ENCODE results near the gene DNAJC22. TPM values are rescaled to one million over a fixed set of nuclear protein-coding genes. Genes with fewer than 3 reads are reported as not detected.
A peak's percentile ranks its signal among the peaks of the same experiment; 100 is the strongest.
"Not testable (repeated sequence)": the region's sequence is repeated elsewhere in the genome, so short reads cannot be mapped to it uniquely, and the experiment has no call there.

DNAJC22 gene
- polyA plus RNA-seq, 4 donors, result 6.5 to 26.4 (median 17.8) TPM

DNA sequence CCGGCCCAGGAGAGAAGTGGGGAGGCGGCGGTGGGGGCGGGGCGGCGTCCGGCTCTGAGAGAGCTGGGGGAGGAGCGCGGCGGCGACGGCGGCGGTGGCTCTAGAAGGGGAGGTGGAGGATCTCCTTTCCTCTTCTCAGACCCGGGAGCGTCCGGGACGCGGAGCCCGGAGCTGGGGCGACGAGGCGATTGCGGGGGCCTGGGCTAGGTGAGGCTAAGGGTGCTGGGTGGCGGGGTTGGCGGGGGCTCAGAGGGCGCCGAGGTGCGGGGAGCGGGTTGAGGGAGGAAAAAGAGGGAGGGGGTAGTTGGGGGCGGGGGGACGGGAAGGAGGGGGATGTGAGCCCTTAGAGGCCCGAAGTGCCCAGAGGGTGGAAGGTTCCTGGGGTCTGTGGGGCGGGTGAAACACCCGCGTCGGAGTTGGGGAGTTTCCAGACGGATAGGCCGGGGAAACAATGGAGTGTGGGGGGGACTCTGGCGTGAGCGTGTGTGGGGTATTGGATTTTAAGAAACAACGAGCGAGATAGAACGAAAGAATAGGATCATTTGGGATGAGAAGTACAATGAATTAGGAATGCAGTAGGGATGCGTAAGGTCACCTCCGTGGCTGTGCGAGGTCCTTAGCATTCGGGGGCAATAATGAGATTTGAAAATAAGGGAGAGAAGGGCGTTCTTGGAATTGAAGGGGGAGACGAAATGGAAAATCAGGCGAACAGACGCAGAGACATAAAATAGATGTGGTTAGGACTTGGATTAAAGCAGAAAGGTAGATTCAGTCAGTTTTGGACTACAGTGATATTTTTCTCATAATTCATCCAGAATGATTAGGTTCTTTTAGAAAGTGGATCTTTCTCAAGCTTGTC is 20.9 kb downstream of the DNAJC22 start, which contains the start of gene SPATS2:
Gene SPATS2, plus strand, starts transcription at position 82 of the 859 bp plus-strand sequence. CDS start 93,551 bp downstream, outside the sequence.
- peak in 1 of 4 donors; percentile 51 for DNase-seq (ENCODE audit: low read depth in 4 of 4, low spot score in 3 of 4)

DNA sequence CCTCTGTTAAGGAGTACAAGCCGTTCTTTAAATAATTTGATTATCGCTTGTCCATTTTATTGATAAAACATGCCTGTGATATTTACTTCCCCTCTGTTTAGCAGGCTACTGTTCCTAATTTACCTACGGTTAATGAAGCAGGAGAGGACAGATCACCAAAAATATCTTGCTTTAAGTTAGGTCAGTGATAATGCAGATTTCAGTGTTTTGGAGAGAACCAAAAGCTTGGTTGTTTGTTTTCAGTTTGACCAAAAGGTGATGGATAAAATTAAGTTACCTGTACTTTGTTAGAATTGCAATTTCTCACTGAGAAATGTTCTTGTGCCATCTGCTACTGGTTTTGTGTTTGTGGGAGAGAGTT is 21.5 kb downstream of the DNAJC22 start:
- no peak for DNase-seq (ENCODE audit: low read depth in 4 of 4, low spot score in 3 of 4)

DNA sequence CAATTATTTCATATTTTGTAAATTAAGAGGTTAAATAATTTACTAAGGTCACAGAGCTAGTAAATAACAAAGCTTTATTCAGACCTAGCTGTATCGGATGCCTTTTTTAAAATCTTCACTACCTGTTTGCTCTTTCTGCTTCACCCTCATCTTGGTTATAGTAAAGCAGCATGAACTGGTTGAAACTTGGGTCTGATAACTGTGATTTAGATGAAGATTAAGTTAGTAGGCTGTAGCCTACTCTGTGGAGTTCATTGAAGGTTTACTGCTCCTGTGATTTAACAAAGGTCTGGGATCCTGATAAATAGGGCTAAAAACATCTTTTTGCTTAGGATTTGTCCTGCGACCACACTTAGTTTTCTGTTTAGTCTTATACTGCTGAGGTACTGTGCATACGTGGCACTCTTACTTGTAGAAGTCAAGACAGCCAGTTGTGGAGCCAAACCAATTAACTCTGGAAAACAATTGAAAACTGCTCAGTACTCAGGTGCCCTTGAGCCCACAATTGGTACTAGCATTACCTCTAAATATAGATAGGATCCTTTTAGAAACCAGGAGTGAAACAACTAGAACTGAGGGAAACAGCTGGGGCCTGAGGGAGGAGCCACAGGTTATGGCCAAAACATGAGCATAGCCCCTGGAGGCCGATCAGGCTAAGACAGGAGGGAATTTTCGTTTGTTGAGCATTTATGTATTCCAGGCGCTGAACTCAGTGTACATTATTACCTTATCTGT is 22.9 kb downstream of the DNAJC22 start:
- no peak for DNase-seq (ENCODE audit: low read depth in 4 of 4, low spot score in 3 of 4)

DNA sequence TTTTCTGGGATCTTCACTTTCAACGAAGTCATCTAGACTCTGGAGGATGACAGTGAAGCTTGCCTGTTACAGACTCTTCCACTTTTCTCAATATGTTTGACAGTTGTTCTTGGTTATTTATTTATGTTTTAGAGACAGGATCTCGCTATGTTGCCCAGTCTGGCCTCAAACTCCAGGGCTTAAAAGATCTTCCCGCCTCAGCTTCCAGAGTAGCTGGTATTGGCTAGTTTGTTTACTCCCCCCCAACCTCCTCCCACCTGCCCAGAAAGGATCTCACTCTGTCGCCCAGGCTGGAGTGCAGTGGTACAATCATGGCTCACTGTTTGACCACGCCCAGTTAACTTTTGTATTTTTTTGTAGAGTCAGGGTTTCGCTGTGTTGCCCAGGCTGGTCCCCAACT is 23.9 kb downstream of the DNAJC22 start:
- DNase-seq (ENCODE audit: low read depth in 4 of 4, low spot score in 3 of 4), result no peak

DNA sequence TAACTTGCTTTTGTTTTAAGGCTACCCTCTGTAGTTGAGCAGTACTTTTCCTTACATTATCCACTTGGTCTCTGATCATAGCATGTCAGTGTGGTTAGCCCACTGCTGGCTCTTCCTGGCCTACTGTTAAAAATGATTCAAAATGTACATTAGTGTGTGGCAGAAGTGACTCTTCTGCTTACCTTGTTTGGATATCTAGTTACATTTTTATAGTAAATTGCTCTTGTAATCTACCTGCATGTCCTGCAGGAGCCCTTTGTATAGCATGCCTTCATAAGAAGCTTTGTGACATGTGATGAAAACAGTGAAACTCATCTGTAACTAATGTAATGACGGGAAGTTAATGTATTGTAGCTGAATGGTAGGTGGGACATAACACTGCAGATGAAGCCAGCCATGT is 28.7 kb downstream of the DNAJC22 start:
- DNase-seq (ENCODE audit: low read depth in 4 of 4, low spot score in 3 of 4), result no peak

DNA sequence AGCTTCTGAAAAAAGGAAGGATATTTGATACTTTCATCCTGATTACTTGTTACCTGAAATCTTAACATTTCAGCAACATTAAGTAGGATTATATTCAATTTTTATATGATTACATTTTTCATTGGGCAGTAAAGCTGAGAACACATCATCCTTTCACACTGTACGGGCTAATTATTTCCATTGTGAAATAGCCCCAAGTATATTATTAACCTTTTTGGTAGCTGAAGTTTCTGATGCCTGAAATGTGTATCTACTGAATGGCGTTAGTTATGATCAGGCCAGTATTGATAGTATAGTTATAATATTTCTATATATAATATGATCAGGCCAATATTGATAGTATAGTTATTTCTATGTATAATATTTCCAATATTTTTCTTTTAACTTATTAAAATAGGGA is 30.7 kb downstream of the DNAJC22 start:
- DNase-seq (ENCODE audit: low read depth in 4 of 4, low spot score in 3 of 4), result no peak

DNA sequence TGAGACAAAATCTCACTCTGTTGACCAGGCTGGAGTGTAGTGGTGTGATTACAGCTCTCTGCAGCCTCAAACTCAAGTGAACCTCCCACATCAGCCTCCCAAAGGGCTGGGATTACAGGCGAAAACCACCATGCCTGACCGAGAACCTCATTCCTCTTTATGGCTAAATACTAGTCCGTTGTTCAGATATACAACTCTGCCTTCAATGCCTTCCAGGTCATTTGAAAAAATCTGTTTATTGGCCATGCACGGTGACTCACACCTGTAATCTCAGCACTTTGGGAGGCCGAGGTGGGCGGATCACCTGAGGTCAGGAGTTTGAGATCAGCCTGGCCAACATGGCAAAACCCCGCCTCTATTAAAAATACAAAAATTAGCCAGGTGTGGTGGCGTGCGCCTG is 33.5 kb downstream of the DNAJC22 start:
- DNase-seq (ENCODE audit: low read depth in 4 of 4, low spot score in 3 of 4), result not testable (repeated sequence)

DNA sequence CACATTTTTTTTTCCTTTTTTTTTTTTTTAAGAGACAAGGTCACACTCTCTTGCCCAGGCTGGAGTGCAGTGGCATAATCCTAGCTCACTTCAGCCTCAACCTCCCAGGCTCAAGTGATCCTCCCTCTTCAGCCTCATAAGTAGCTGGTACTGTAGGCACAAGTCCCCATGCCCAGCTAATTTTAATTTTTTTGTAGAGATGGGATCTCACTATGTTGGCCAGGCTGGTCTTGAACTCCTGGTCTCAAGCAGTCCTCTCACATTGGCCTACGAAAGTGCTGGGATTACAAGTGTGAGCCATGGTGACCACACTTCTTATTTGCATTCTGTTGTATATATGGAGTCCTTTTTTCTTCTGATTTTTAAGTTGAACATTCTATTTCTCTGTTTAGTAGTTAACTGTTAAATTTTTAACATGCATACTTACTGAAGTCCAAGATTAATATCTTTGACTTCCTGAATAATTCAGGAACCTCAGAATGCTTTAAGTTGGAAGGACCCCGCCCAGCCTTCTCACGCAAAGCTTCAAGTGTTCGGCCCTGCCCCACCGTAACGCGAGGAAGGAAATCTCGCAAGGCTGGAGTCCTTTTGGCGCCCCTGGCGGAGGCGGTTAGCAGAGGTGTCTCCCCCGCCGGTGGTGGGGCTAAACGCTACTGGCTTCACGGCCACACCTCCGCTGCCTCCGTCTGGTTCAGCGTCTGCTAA is 42.1 kb downstream of the DNAJC22 start:
- no peak for DNase-seq (ENCODE audit: low read depth in 4 of 4, low spot score in 3 of 4)

DNA sequence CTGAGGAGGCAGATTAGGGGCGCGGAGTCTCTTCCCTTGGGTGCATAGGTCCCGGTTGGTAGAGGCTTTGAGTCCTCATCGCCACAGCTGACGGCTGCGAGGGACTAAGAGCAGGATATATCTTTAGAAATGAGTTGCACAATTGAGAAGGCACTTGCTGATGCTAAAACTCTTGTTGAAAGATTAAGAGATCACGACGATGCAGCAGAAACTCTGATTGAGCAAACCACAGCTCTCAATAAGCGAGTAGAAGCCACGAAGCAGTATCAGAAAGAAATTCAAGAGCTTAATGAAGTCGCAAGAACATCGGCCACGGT is 42.7 kb downstream of the DNAJC22 start:
- DNase-seq (ENCODE audit: low read depth in 4 of 4, low spot score in 3 of 4), result no peak

DNA sequence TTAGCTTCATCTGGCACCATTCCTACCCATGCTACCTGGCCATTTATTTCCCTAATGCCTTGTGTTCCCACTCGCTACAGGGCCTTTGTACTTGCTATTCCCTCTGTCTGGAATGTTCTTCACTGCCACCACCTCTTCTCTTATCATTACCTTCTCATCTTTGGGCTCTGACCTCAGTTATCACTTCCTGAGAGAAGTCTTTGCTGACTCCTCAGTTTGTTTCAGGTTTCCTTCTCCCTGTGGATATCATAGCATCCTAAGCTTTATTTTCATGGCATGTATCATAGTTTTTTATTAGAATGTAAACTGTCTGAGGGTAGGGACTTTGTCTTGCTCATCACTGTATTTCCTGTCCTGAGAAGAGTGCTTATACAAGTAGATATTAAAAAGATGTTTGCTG is 50.3 kb downstream of the DNAJC22 start:
- DNase-seq (ENCODE audit: low read depth in 4 of 4, low spot score in 3 of 4), result no peak

DNA sequence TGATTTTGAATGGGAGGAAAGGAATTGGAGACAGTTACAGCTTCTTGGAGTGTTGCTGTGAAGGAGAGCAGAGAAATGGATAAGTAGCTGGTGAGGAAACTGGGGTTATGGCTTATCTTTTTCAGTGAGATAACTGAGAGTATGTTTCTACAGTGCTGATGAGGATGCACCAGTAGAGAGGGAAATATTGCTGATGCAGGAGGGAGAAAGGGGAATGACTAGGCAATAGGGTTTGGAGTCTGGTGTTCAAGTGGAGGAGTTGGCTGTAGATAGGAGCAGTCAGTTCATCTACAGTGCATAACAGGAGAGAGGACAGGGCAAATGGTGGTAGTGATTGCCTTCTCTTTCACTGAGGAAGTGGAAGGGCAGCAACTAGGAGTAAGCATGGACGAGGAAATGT is 53.6 kb downstream of the DNAJC22 start:
- no peak for DNase-seq (ENCODE audit: low read depth in 4 of 4, low spot score in 3 of 4)

Other genes starting within 250 kb of the DNAJC22 start
- 100 to 1,000 TPM in 1 of 4 donors, 10 to 100 TPM in 3; 59.8 to 100 (median 80.3) TPM for gene LMBR1L, start 236.0 kb upstream of the DNAJC22 start, polyA plus RNA-seq (ENCODE audit: insufficient read length in 4 of 4)
- gene TUBA1B, start 215.5 kb upstream of the DNAJC22 start, polyA plus RNA-seq (ENCODE audit: insufficient read length in 4 of 4), result 1,000 to 10,000 TPM; 1,017 to 1,115 (median 1,046) TPM
- 1,000 to 10,000 TPM in 1 of 4 donors, 100 to 1,000 TPM in 3; 388 to 1,062 (median 458) TPM for gene TUBA1A, start 157.8 kb upstream of the DNAJC22 start, polyA plus RNA-seq (ENCODE audit: insufficient read length in 4 of 4)
- gene TUBA1C, start 81.8 kb upstream of the DNAJC22 start, polyA plus RNA-seq (ENCODE audit: insufficient read length in 4 of 4), result 100 to 1,000 TPM; 113 to 147 (median 127) TPM
- 1 to 10 TPM in 3 of 4 donors, under 1 TPM in 1; 0.29 to 5.8 (median 3.0) TPM for gene PRPH, start 51.7 kb upstream of the DNAJC22 start, polyA plus RNA-seq (ENCODE audit: insufficient read length in 4 of 4)
- 10 to 100 TPM; 16.4 to 37.7 (median 23.3) TPM for gene TROAP, start 23.6 kb upstream of the DNAJC22 start, polyA plus RNA-seq (ENCODE audit: insufficient read length in 4 of 4)
- 1 to 10 TPM; 1.1 to 2.0 (median 1.3) TPM for gene C1QL4, start 9.7 kb upstream of the DNAJC22 start, polyA plus RNA-seq (ENCODE audit: insufficient read length in 4 of 4)
- gene SPATS2, start 20.6 kb downstream of the DNAJC22 start, polyA plus RNA-seq (ENCODE audit: insufficient read length in 4 of 4), result 10 to 100 TPM; 48.7 to 60.5 (median 50.7) TPM
- 1 to 10 TPM; 2.4 to 8.5 (median 4.6) TPM for gene KCNH3, start 192.1 kb downstream of the DNAJC22 start, polyA plus RNA-seq (ENCODE audit: insufficient read length in 4 of 4)
- 10 to 100 TPM; 45.4 to 77.8 (median 64.5) TPM for gene MCRS1, start 221.3 kb downstream of the DNAJC22 start, polyA plus RNA-seq (ENCODE audit: insufficient read length in 4 of 4)